H1 (cell line): Measurements from ENCODE around the gene PTPRD. TPM values are rescaled to one million over a fixed set of nuclear protein-coding genes. Genes with fewer than 3 reads are reported as not detected.

Experiments used
- CHD2 ChIP-seq: IDR thresholded peaks from 2 replicates; pipeline ENCODE4 v1.6.1; 2012; ENCODE audit warnings: low read length, improper control_type of control experiment
- polyA plus RNA-seq, 7 experiments: library from polyadenylated mRNA; depleted of rRNA in 3 of 7; stranded (reverse) in 5 of 7; unstranded in 2 of 7; fragments of >200 nt in 5 of 7; fragments of 200-250 nt in 2 of 7; gene quantifications; 1 replicate in 5 of 7; 2 replicates in 1 of 7; 4 replicates in 1 of 7; pipeline versions ENCODE4 v1.2.1 to v1.2.3, GENCODE V29; 2011 to 2013; ENCODE audit warnings: missing spikeins in 2 of 7, mixed read lengths in 2 of 7
- total RNA-seq: library from RNA; stranded (reverse); fragmentation: NEBNext Ultra II Directional; extraction: Animal tissue kit (Norgen Biotek cat#: 25700); gene quantifications from 2 replicates; pipeline ENCODE4 v1.2.1, GENCODE V29; 2021

The PTPRD gene
- total and polyA plus RNA-seq, 2 of the 8 experiments (the other 6 are each of a cell fraction or from before 2014, with no cell fraction given): 17.2 to 77.0 TPM

DNA sequence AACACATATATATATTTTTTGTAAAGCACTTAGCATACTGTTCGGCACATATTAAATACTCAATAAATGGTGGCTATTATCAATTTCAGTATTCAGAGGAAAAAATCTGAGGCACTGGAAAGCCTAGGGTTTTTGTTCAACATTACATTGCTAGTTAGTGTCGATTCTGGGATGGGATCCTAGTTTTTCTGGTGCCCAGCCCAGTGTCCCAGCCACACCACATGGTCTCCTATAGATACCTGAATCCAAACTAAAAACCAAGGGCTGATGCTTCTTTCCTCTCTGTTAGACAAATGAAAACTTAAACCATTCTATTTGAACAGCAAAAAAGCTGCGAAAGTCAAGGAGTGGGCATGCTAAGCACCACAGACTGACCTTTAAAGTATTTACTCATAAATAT lies 2002.5 kb downstream of the PTPRD start (continued):
- no peak for TF ChIP-seq CHD2
- TF ChIP-seq, all 59 proteins: peak for 0
